OCI-LY7 (cell line): Measurements from ENCODE around the gene SPATA32.
A peak's percentile ranks its signal among the peaks of the same experiment; 100 is the strongest.

Experiments
- EZH2phosphoT487 ChIP-seq: fragments of 200-600 bp; sonication (generic); IDR thresholded peaks from 2 replicates; pipeline ENCODE4 v1.6.1; 2018; ENCODE audit warnings: low read depth, borderline replicate concordance, mild to moderate bottlenecking, mixed run types, antibody characterized with exemption, low read length, moderate library complexity, mixed read lengths
- TF ChIP-seq, protein P1 (sequence below): fragments of 200-600 bp; sonication (generic); conservative IDR thresholded peaks from 2 replicates; pipeline ENCODE4 v1.5.1; 2014; ENCODE audit warnings: mild to moderate bottlenecking, antibody characterized with exemption, low read length, moderate library complexity, mixed read lengths

DNA sequence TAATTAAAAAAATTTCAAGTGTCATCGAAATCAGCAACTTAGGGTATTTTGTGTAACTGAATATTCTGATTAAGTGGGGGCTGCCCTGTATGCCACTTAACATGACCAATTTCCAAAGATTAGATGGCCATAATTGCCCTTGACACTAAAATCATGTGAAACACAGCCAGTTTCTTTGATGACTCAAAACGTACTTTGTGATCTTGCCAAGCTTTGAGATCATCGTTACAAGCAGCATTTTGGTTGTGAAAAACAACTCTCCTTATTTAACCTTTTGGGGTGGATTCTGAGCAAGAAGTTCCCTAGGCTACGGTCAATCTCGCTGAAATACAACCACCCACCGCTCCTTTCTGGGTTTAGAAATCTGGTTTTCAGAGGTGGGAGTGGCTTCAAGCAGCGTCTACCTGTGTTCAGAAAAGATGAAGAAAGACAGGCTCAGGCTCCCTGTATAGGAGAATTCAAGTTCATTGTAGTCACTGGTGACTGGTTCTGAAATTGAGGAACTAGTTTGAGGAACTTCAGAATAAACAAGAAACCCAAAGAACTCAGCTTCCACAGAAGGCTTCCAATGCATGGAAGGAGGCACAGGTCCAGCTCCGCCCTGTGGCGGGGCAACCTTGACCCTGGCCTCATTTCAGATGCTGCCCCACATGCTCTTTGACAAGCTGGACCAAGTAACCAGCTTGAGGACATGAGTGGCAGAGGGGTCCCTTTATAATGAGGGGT is 45.6 kb upstream of the SPATA32 start:
- TF ChIP-seq, protein P1, sequence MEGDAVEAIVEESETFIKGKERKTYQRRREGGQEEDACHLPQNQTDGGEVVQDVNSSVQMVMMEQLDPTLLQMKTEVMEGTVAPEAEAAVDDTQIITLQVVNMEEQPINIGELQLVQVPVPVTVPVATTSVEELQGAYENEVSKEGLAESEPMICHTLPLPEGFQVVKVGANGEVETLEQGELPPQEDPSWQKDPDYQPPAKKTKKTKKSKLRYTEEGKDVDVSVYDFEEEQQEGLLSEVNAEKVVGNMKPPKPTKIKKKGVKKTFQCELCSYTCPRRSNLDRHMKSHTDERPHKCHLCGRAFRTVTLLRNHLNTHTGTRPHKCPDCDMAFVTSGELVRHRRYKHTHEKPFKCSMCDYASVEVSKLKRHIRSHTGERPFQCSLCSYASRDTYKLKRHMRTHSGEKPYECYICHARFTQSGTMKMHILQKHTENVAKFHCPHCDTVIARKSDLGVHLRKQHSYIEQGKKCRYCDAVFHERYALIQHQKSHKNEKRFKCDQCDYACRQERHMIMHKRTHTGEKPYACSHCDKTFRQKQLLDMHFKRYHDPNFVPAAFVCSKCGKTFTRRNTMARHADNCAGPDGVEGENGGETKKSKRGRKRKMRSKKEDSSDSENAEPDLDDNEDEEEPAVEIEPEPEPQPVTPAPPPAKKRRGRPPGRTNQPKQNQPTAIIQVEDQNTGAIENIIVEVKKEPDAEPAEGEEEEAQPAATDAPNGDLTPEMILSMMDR, result peak; percentile 37; the same call in 1 of the 2 replicates
- TF ChIP-seq EZH2phosphoT487, result no peak
